ENCODE data around the gene ADCY2.

Gene ADCY2

GRCh38 chr5:7714697-7715096, 318.8 kb downstream of the ADCY2 start:
- Histone ChIP-seq H3K36me3 (ENCODE audit: control insufficient read depth, insufficient read depth, low read length) (no peaks in the 10 kb centered on the region), H3K9me3 (ENCODE audit: control insufficient read depth, insufficient read depth, low read length) (no peaks in the 10 kb centered on the region), H3K27me3 (ENCODE audit: control insufficient read depth, insufficient read depth, low read length) (no peaks in the 10 kb centered on the region), H3K4me1 (ENCODE audit: control insufficient read depth, insufficient read depth, low read length) (no peaks in the 10 kb centered on the region), H3K4me3 (ENCODE audit: low read depth, low read length) (no peak overlapping the region), H3K9ac (ENCODE audit: low read depth, low read length) (no peak overlapping the region)

DNA sequence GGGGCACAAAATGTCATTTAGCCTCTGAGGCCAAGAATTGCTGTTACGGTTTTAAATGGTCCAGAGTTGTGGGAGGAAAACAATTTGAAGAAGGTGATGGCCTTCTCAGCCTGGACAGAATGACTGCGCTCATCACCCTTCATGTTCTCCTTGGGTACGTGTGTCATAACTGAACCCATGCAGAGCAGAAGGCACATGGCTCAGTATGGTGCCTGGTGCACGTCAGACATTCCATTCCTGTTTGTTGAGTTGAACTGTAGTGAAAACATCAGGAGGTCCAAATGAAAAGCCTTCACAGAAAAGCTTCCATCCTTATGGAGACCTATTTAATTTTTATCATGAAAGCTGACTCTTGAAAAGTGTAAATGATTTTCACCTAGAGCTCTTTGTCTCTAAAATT, 321.8 kb downstream of the ADCY2 start:
- no peak overlapping the region for H3K4me3 ChIP-seq (ENCODE audit: low read depth, low read length)
- H3K27me3 ChIP-seq (ENCODE audit: control insufficient read depth, insufficient read depth, low read length), result no peaks in the 10 kb centered on the region
- no peaks in the 10 kb centered on the region for H3K4me1 ChIP-seq (ENCODE audit: control insufficient read depth, insufficient read depth, low read length)
- H3K9ac ChIP-seq (ENCODE audit: low read depth, low read length), result no peak overlapping the region
- no peaks in the 10 kb centered on the region for H3K9me3 ChIP-seq (ENCODE audit: control insufficient read depth, insufficient read depth, low read length)
- no peaks in the 10 kb centered on the region for H3K36me3 ChIP-seq (ENCODE audit: control insufficient read depth, insufficient read depth, low read length)

- Histone ChIP-seq H3K27me3 (ENCODE audit: control insufficient read depth, insufficient read depth, low read length) (no peaks in the 10 kb centered on the region), H3K9ac (ENCODE audit: low read depth, low read length) (no peak overlapping the region), H3K36me3 (ENCODE audit: control insufficient read depth, insufficient read depth, low read length) (no peaks in the 10 kb centered on the region), H3K9me3 (ENCODE audit: control insufficient read depth, insufficient read depth, low read length) (no peaks in the 10 kb centered on the region), H3K4me1 (ENCODE audit: control insufficient read depth, insufficient read depth, low read length) (no peaks in the 10 kb centered on the region), H3K4me3 (ENCODE audit: low read depth, low read length) (no peak overlapping the region)
These were observed 332.1 kb downstream of the ADCY2 start for GRCh38 chr5:7728076-7728475.

DNA sequence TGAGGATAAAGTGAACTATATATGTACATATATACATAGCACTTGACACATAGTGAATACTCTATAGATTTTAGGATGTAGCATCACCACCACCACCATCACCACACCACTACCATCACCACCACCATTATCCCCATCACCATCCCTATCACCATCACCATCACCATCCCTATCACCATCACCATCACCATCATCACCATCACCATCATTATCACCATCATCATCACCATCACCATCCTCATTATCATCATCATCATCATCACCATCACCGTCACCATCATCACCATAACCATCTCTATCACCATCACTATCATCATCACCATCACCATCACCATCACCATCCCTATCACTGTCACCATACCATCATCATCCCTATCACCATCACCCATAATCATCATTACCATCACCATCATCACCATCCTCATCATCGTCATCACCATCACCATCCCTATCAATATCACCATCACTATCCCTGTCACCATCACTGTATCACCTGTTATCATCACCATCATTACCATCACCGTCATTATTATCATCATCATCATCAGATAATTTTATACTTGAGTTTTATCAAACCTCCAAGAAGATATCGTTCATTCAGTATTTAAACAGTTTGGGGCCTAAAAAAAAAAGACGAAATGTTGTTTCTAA, 345.6 kb downstream of the ADCY2 start:
- H3K4me1 ChIP-seq (ENCODE audit: control insufficient read depth, insufficient read depth, low read length), result no peaks in the 10 kb centered on the region
- H3K9me3 ChIP-seq (ENCODE audit: control insufficient read depth, insufficient read depth, low read length), result no peaks in the 10 kb centered on the region
- no peaks in the 10 kb centered on the region for H3K36me3 ChIP-seq (ENCODE audit: control insufficient read depth, insufficient read depth, low read length)
- no peak overlapping the region for H3K4me3 ChIP-seq (ENCODE audit: low read depth, low read length)
- H3K9ac ChIP-seq (ENCODE audit: low read depth, low read length), result no peak overlapping the region
- H3K27me3 ChIP-seq (ENCODE audit: control insufficient read depth, insufficient read depth, low read length), result no peaks in the 10 kb centered on the region

DNA sequence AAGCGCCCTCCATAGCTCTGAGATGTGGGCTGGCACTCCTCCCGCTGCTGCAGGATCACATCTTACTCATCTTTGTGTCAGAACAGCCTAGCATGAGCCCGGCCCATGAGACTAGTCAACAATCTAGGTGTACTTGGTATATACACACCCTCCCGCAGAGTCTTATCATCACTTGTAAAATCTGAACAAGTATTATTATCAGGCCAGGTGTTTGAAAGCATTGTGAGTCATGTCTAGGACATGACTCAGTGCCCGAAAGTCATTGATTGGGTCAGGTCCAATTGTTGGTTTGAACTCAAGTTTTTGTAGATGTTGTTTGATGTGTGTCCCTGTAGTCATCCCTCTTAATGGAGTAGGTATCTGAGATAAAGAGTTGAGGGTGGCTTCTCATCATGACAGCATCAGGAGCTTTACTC, 346.3 kb downstream of the ADCY2 start:
- Histone ChIP-seq H3K4me1 (ENCODE audit: control insufficient read depth, insufficient read depth, low read length) (no peaks in the 10 kb centered on the region), H3K4me3 (ENCODE audit: low read depth, low read length) (no peak overlapping the region), H3K36me3 (ENCODE audit: control insufficient read depth, insufficient read depth, low read length) (no peaks in the 10 kb centered on the region), H3K27me3 (ENCODE audit: control insufficient read depth, insufficient read depth, low read length) (no peaks in the 10 kb centered on the region), H3K9ac (ENCODE audit: low read depth, low read length) (no peak overlapping the region), H3K9me3 (ENCODE audit: control insufficient read depth, insufficient read depth, low read length) (no peaks in the 10 kb centered on the region)

DNA sequence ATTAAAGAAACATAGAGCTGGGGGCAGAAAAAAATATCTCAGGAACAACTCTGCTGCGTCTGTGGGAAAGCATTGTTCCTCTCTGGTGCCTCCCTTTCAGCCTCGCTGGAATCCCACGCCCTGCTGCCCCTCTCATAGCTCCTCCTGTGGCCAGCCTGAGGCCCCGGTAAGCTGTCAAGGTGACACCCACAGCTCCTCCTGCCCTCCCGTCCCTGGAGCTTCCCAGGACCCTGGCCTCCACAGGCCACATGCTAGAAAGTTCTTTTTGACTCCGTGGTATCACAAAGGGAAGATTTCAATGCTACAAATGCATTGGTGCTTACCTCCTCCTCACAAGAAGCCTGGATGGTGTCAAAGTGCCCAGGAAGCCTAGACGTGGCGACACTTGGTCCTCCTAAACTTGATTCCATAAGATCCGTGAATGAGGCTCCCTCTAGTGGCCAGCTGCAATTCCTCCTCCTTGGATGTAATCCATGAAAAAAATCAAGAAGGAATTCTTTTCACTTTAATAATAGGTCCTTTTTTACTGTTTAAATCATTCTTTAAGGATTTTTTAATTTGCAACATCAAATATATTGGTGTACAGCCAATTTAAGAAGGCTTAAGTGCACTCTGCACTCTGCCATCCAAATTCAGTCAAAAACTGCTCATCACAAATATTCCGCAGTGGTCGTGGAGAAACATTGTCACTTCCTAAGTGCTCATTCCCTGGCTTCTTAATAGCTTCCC, 350.1 kb downstream of the ADCY2 start:
- Histone ChIP-seq H3K27me3 (ENCODE audit: control insufficient read depth, insufficient read depth, low read length) (no peaks in the 10 kb centered on the region), H3K9me3 (ENCODE audit: control insufficient read depth, insufficient read depth, low read length) (no peaks in the 10 kb centered on the region), H3K36me3 (ENCODE audit: control insufficient read depth, insufficient read depth, low read length) (no peaks in the 10 kb centered on the region), H3K9ac (ENCODE audit: low read depth, low read length) (no peak overlapping the region), H3K4me3 (ENCODE audit: low read depth, low read length) (no peak overlapping the region), H3K4me1 (ENCODE audit: control insufficient read depth, insufficient read depth, low read length) (no peaks in the 10 kb centered on the region)

- Histone ChIP-seq H3K9me3 (ENCODE audit: control insufficient read depth, insufficient read depth, low read length) (no peaks in the 10 kb centered on the region), H3K27me3 (ENCODE audit: control insufficient read depth, insufficient read depth, low read length) (no peaks in the 10 kb centered on the region), H3K36me3 (ENCODE audit: control insufficient read depth, insufficient read depth, low read length) (no peaks in the 10 kb centered on the region), H3K4me3 (ENCODE audit: low read depth, low read length) (no peak overlapping the region), H3K9ac (ENCODE audit: low read depth, low read length) (no peak overlapping the region), H3K4me1 (ENCODE audit: control insufficient read depth, insufficient read depth, low read length) (no peaks in the 10 kb centered on the region)
These were observed 351.8 kb downstream of the ADCY2 start for GRCh38 chr5:7747728-7748127.

DNA sequence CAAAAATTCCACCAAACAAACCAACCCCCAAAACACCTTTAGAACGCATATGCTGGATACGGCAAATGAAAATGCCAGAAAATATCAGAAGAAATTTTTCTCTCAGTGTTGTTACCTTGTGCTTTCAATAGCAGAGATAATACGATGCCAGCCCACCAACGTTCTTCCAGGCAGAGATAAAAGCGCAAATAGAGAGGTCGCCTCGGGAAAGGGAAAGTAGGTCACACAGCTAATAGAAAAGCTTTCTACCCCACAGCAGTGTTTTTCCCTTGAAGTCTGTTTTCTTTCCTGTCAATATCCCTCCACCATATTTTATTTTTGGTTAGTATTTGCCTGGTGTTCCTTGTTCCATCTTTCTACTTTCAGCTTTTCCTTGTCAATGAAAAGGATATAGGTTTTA, 353.7 kb downstream of the ADCY2 start:
- Histone ChIP-seq H3K4me3 (ENCODE audit: low read depth, low read length) (no peak overlapping the region), H3K4me1 (ENCODE audit: control insufficient read depth, insufficient read depth, low read length) (no peaks in the 10 kb centered on the region), H3K27me3 (ENCODE audit: control insufficient read depth, insufficient read depth, low read length) (no peaks in the 10 kb centered on the region), H3K9me3 (ENCODE audit: control insufficient read depth, insufficient read depth, low read length) (no peaks in the 10 kb centered on the region), H3K36me3 (ENCODE audit: control insufficient read depth, insufficient read depth, low read length) (no peaks in the 10 kb centered on the region), H3K9ac (ENCODE audit: low read depth, low read length) (no peak overlapping the region)

- Histone ChIP-seq H3K9me3 (ENCODE audit: control insufficient read depth, insufficient read depth, low read length) (no peaks in the 10 kb centered on the region), H3K4me1 (ENCODE audit: control insufficient read depth, insufficient read depth, low read length) (no peaks in the 10 kb centered on the region), H3K27me3 (ENCODE audit: control insufficient read depth, insufficient read depth, low read length) (no peaks in the 10 kb centered on the region), H3K36me3 (ENCODE audit: control insufficient read depth, insufficient read depth, low read length) (no peaks in the 10 kb centered on the region), H3K4me3 (ENCODE audit: low read depth, low read length) (no peak overlapping the region), H3K9ac (ENCODE audit: low read depth, low read length) (no peak overlapping the region)
These were observed 355.9 kb downstream of the ADCY2 start for GRCh38 chr5:7751874-7752273.

GRCh38 chr5:7753181-7753580, 357.2 kb downstream of the ADCY2 start:
- no peaks in the 10 kb centered on the region for H3K27me3 ChIP-seq (ENCODE audit: control insufficient read depth, insufficient read depth, low read length)

GRCh38 chr5:7753596-7753995, 357.7 kb downstream of the ADCY2 start:
- H3K9ac ChIP-seq (ENCODE audit: low read depth, low read length), result no peak overlapping the region
- no peak overlapping the region for H3K4me3 ChIP-seq (ENCODE audit: low read depth, low read length)
- H3K36me3 ChIP-seq (ENCODE audit: control insufficient read depth, insufficient read depth, low read length), result no peaks in the 10 kb centered on the region
- no peaks in the 10 kb centered on the region for H3K9me3 ChIP-seq (ENCODE audit: control insufficient read depth, insufficient read depth, low read length)
- no peaks in the 10 kb centered on the region for H3K27me3 ChIP-seq (ENCODE audit: control insufficient read depth, insufficient read depth, low read length)
- no peaks in the 10 kb centered on the region for H3K4me1 ChIP-seq (ENCODE audit: control insufficient read depth, insufficient read depth, low read length)

More at GRCh38 chr5:7753181-7753580, 357.2 kb downstream of the ADCY2 start:
- no peaks in the 10 kb centered on the region for H3K36me3 ChIP-seq (ENCODE audit: control insufficient read depth, insufficient read depth, low read length)
- no peak overlapping the region for H3K9ac ChIP-seq (ENCODE audit: low read depth, low read length)
- no peaks in the 10 kb centered on the region for H3K9me3 ChIP-seq (ENCODE audit: control insufficient read depth, insufficient read depth, low read length)
- no peaks in the 10 kb centered on the region for H3K4me1 ChIP-seq (ENCODE audit: control insufficient read depth, insufficient read depth, low read length)
- H3K4me3 ChIP-seq (ENCODE audit: low read depth, low read length), result no peak overlapping the region

GRCh38 chr5:7754490-7754889, 358.6 kb downstream of the ADCY2 start:
- Histone ChIP-seq H3K9ac (ENCODE audit: low read depth, low read length) (no peak overlapping the region), H3K4me1 (ENCODE audit: control insufficient read depth, insufficient read depth, low read length) (no peaks in the 10 kb centered on the region), H3K27me3 (ENCODE audit: control insufficient read depth, insufficient read depth, low read length) (no peaks in the 10 kb centered on the region), H3K9me3 (ENCODE audit: control insufficient read depth, insufficient read depth, low read length) (no peaks in the 10 kb centered on the region), H3K36me3 (ENCODE audit: control insufficient read depth, insufficient read depth, low read length) (no peaks in the 10 kb centered on the region), H3K4me3 (ENCODE audit: low read depth, low read length) (no peak overlapping the region)

All from iPS-15b (cell line).